Esophagus squamous epithelium (tissue), 5 donors: Measurements from ENCODE around the gene INSYN1. TPM values are rescaled to one million over a fixed set of nuclear protein-coding genes. Genes with fewer than 3 reads are reported as not detected.

Experiments
- DNase-seq: peaks from one replicate; lab custom pipeline; 2025; lab: John Stamatoyannopoulos, UW
- H3K27ac ChIP-seq, 4 donors: fragments of 200-600 bp; sonication (generic); one replicate each; pipeline ENCODE4 v1.5.1; 2016 to 2019; ENCODE audit warnings: mild to moderate bottlenecking in 1 of 4
- H3K27me3 ChIP-seq, 4 donors: fragments of 200-600 bp; sonication (generic); 1 replicate in 3 of 4; 2 replicates in 1 of 4; pipeline versions ENCODE4 v1.5.1 to v1.6.0; 2017 to 2021; ENCODE audit warnings: antibody characterized with exemption in 1 of 4
- H3K36me3 ChIP-seq, 3 donors: fragments of 200-600 bp; sonication (generic); one replicate each; pipeline ENCODE4 v1.5.1; 2016 to 2019
- H3K4me1 ChIP-seq, 3 donors: fragments of 200-600 bp; sonication (generic); one replicate each; pipeline ENCODE4 v1.5.1; 2017 to 2019
- H3K4me3 ChIP-seq, 4 donors: fragments of 200-600 bp; sonication (generic); 1 replicate in 3 of 4; 2 replicates in 1 of 4; pipeline ENCODE4 v1.5.1; 2016 to 2019; ENCODE audit warnings: mild to moderate bottlenecking in 2 of 4, moderate library complexity in 1 of 4
- H3K9me3 ChIP-seq, 3 donors: fragments of 200-600 bp; sonication (generic); one replicate each; pipeline ENCODE4 v1.5.1; 2016 to 2019
- POLR2A ChIP-seq, 4 donors: fragments of 450-650 bp; IDR thresholded peaks; one replicate each; pipeline ENCODE4 v1.6.1; 2017; ENCODE audit warnings: antibody characterized with exemption in 4 of 4, mild to moderate bottlenecking in 4 of 4, moderate library complexity in 3 of 4
- WGBS, 2 donors: methylation state at CpG; one replicate each; pipeline ENCODE4 v1.1.5; 2018; 5-methylcytosine and 5-hydroxymethylcytosine counted together
- intact Hi-C: fragments of 100-400 bp; cut with DNase I; formaldehyde crosslinking; loops from one replicate; pipeline ENCODE4 v1.15.0; 2022
- total RNA-seq, 4 donors: library from RNA; depleted of rRNA; stranded (reverse); fragments of >200 nt; gene quantifications; one replicate each; pipeline ENCODE4 v1.1.0, GENCODE V29; 2016
- TF ChIP-seq, protein P1 (sequence below), 6 experiments: fragments of 450-650 bp in 4 of 6; fragments of 200-600 bp in 2 of 6; sonication (generic) in 2 of 6; IDR thresholded peaks; one replicate each; pipeline ENCODE4 v1.5.1; 2016 to 2019; ENCODE audit warnings: antibody characterized with exemption in 6 of 6, mild to moderate bottlenecking in 4 of 6, moderate library complexity in 4 of 6
- donor health status: DM: yes; HTN: yes; CAD: no.

The INSYN1 gene
- total RNA-seq, 4 donors from 2014 or later: 0.38 to 20.9 (median 9.3) TPM

GRCh38 chr15:73715417-73715816 lies 37.7 kb downstream of the INSYN1 start:
- Histone ChIP-seq H3K27me3 (peaks cover 0 to 20% (median 0%) of the 10 kb centered on the region in 4 donors), H3K27ac (no peak overlapping the region), H3K36me3 (peaks cover 0 to 38% (median 8%) of the 10 kb centered on the region in 3 donors), H3K4me1 (peaks cover 0 to 7% (median 0%) of the 10 kb centered on the region in 3 donors), H3K9me3 (no peaks in the 10 kb centered on the region), H3K4me3 (no peak overlapping the region)
- TF ChIP-seq, protein P1, sequence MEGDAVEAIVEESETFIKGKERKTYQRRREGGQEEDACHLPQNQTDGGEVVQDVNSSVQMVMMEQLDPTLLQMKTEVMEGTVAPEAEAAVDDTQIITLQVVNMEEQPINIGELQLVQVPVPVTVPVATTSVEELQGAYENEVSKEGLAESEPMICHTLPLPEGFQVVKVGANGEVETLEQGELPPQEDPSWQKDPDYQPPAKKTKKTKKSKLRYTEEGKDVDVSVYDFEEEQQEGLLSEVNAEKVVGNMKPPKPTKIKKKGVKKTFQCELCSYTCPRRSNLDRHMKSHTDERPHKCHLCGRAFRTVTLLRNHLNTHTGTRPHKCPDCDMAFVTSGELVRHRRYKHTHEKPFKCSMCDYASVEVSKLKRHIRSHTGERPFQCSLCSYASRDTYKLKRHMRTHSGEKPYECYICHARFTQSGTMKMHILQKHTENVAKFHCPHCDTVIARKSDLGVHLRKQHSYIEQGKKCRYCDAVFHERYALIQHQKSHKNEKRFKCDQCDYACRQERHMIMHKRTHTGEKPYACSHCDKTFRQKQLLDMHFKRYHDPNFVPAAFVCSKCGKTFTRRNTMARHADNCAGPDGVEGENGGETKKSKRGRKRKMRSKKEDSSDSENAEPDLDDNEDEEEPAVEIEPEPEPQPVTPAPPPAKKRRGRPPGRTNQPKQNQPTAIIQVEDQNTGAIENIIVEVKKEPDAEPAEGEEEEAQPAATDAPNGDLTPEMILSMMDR (IDR thresholded peaks at IDR 0.05): no peak
- no peak for TF ChIP-seq POLR2A (IDR thresholded peaks at IDR 0.05)
- 73 to 85% methylated on average over 3 of the region's 3 CpGs for WGBS, 2 donors
- intact Hi-C loops: no loop called here
- no peak for DNase-seq

- intact Hi-C loops: no loop called here
- DNase-seq: no peak
- H3K36me3 ChIP-seq: peaks cover 0 to 44% (median 8%) of the 10 kb centered on the region in 3 donors
These were observed 38.4 kb downstream of the INSYN1 start for GRCh38 chr15:73714695-73715301.

DNA sequence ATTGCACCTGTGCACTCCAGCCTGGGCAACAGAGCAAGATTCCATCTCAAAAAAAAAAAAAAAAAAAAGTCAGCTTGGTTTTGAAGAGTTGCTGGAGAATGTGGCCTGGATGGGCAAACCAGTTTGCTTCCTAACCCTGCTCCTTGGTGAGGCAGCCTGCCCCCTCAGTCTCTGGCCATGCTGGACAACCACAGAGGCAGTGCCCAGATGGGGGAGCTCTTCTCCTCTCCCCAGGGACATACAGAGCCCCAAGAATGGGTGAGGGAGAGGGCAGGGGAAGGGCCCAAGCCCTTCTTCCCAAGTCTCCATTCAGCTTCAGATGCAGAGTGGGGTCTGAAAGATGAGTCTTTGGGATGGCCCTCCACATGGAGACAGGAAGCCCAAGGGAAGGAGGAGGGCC lies 41.0 kb downstream of the INSYN1 start:
- intact Hi-C loops: no loop called here
- Histone ChIP-seq H3K9me3 (no peaks in the 10 kb centered on the region), H3K27me3 (no peaks in the 10 kb centered on the region), H3K4me1 (peaks cover 0 to 7% (median 0%) of the 10 kb centered on the region in 3 donors), H3K36me3 (peaks cover 0 to 68% (median 8%) of the 10 kb centered on the region in 3 donors), H3K4me3 (no peak overlapping the region), H3K27ac (no peak overlapping the region)
- TF ChIP-seq POLR2A (IDR thresholded peaks at IDR 0.05): no peak
- TF ChIP-seq, protein P1 (IDR thresholded peaks at IDR 0.05): peak in 1 of 6 experiments; percentile 13
- no peak for DNase-seq

More at GRCh38 chr15:73714695-73715301, 38.4 kb downstream of the INSYN1 start:
- no peak for TF ChIP-seq POLR2A (IDR thresholded peaks at IDR 0.05)
- TF ChIP-seq, protein P1 (IDR thresholded peaks at IDR 0.05): no peak
- Histone ChIP-seq H3K27ac (no peak overlapping the region), H3K4me1 (peaks cover 0 to 7% (median 0%) of the 10 kb centered on the region in 3 donors), H3K4me3 (no peak overlapping the region), H3K27me3 (peaks cover 0 to 14% (median 0%) of the 10 kb centered on the region in 4 donors), H3K9me3 (no peaks in the 10 kb centered on the region)
- 80 to 87% methylated on average over 4 of the region's 5 CpGs for WGBS, 2 donors

DNA sequence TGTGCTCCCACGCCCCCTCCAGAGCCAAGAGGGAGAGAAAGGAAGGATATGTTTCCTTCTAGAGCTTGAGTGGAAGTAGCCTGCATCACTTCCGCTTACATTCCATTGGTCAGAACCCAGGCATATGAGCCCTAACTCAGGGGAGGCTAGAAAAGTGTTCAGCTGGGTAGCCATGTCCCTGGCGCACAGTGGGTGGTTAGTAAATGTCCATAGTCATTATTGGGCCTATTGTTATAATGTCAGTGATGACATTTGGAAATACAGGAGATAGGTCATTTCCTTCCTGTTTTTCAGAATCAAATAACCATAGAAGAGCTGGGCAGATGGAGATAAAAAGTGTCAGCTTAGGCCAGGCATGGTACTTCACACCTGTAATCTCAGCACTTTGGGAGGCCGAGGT lies 41.6 kb downstream of the INSYN1 start:
- 84 to 96% methylated on average over 3 to 4 of the region's 4 CpGs for WGBS, 2 donors
- Histone ChIP-seq H3K27me3 (no peaks in the 10 kb centered on the region), H3K9me3 (no peaks in the 10 kb centered on the region), H3K27ac (no peak overlapping the region), H3K36me3 (peaks cover 0 to 74% (median 8%) of the 10 kb centered on the region in 3 donors), H3K4me3 (no peak overlapping the region), H3K4me1 (peaks cover 0 to 4% (median 0%) of the 10 kb centered on the region in 3 donors)
- no peak for DNase-seq
- intact Hi-C loops: no loop called here
- TF ChIP-seq, protein P1 (IDR thresholded peaks at IDR 0.05): no peak
- no peak for TF ChIP-seq POLR2A (IDR thresholded peaks at IDR 0.05)

- 100% methylated on average over 1 of the region's 5 CpGs for WGBS, 2 donors
- Histone ChIP-seq H3K27me3 (no peaks in the 10 kb centered on the region), H3K27ac (no peak overlapping the region), H3K36me3 (peaks cover 0 to 77% (median 8%) of the 10 kb centered on the region in 3 donors), H3K4me3 (no peak overlapping the region), H3K4me1 (no peaks in the 10 kb centered on the region), H3K9me3 (no peaks in the 10 kb centered on the region)
- no peak for TF ChIP-seq POLR2A (IDR thresholded peaks at IDR 0.05)
- TF ChIP-seq, protein P1 (IDR thresholded peaks at IDR 0.05): no peak
- intact Hi-C loops: no loop called here
- DNase-seq: no peak
These were observed 42.8 kb downstream of the INSYN1 start for GRCh38 chr15:73710321-73710720.
